Body of pancreas (tissue), 4 donors: ENCODE results near the gene GALNT2. TPM values are rescaled to one million over a fixed set of nuclear protein-coding genes. Genes with fewer than 3 reads are reported as not detected.

Experiments used
- ATAC-seq: fragments of 150-250 bp; one replicate; pipeline ENCODE4 v1.9.1; 2016
- DNase-seq, 4 donors: peaks; one replicate each; pipeline ENCODE4 v3.0.0-alpha.2; 2019
- H3K27ac ChIP-seq, 4 donors: fragments of 200-600 bp; sonication (generic); 1 replicate in 3 of 4; 2 replicates in 1 of 4; pipeline versions ENCODE4 v1.5.1 to v1.6.1; 2016 to 2019; ENCODE audit warnings: mild to moderate bottlenecking in 1 of 4, mixed read lengths in 1 of 4, moderate library complexity in 1 of 4
- H3K27me3 ChIP-seq, 2 donors: fragments of 200-600 bp; sonication (generic); one replicate each; pipeline ENCODE4 v1.6.0; 2016; ENCODE audit warnings: mild to moderate bottlenecking in 1 of 2
- H3K36me3 ChIP-seq, 2 donors: fragments of 200-600 bp; sonication (generic); replicated peaks in 1 of 2; 2 replicates each; pipeline ENCODE4 v1.5.1; 2016; ENCODE audit warnings: low read depth in 2 of 2; ENCODE audit not compliant: insufficient read depth in 1 of 2
- H3K4me1 ChIP-seq: fragments of 200-600 bp; sonication (generic); one replicate; pipeline ENCODE4 v1.6.0; 2016
- H3K4me3 ChIP-seq, 2 donors: fragments of 200-600 bp; sonication (generic); 1 replicate in 1 of 2; 2 replicates in 1 of 2; pipeline ENCODE4 v1.5.1; 2016 to 2019
- H3K9me3 ChIP-seq, 3 donors: fragments of 200-600 bp; sonication (generic); 1 replicate in 2 of 3; 2 replicates in 1 of 3; pipeline ENCODE4 v1.5.1; 2016
- POLR2A ChIP-seq, 3 donors: fragments of 450-650 bp; IDR thresholded peaks; one replicate each; pipeline ENCODE4 v1.6.1; 2016; ENCODE audit warnings: antibody characterized with exemption in 3 of 3, mild to moderate bottlenecking in 2 of 3
- WGBS, 2 donors: methylation state at CpG; one replicate each; pipeline ENCODE4 v1.1.5; 2017; 5-methylcytosine and 5-hydroxymethylcytosine counted together
- intact Hi-C: fragments of 100-400 bp; cut with DNase I; formaldehyde crosslinking; loops from one replicate; pipeline ENCODE4 v1.15.1; 2023
- total RNA-seq, 2 donors: library from RNA; depleted of rRNA; stranded (reverse); fragments of >200 nt; gene quantifications; one replicate each; pipeline ENCODE4 v1.1.0, GENCODE V29; 2016
- TF ChIP-seq, protein P1 (sequence below), 7 experiments: fragments of 450-650 bp in 4 of 7; fragments of 200-600 bp in 3 of 7; sonication (generic) in 3 of 7; IDR thresholded peaks; one replicate each; pipeline ENCODE4 v1.5.1; 2016 to 2019; ENCODE audit warnings: antibody characterized with exemption in 7 of 7

The GALNT2 gene
- total RNA-seq, 2 donors from 2014 or later = 45.9 to 68.6 TPM

DNA sequence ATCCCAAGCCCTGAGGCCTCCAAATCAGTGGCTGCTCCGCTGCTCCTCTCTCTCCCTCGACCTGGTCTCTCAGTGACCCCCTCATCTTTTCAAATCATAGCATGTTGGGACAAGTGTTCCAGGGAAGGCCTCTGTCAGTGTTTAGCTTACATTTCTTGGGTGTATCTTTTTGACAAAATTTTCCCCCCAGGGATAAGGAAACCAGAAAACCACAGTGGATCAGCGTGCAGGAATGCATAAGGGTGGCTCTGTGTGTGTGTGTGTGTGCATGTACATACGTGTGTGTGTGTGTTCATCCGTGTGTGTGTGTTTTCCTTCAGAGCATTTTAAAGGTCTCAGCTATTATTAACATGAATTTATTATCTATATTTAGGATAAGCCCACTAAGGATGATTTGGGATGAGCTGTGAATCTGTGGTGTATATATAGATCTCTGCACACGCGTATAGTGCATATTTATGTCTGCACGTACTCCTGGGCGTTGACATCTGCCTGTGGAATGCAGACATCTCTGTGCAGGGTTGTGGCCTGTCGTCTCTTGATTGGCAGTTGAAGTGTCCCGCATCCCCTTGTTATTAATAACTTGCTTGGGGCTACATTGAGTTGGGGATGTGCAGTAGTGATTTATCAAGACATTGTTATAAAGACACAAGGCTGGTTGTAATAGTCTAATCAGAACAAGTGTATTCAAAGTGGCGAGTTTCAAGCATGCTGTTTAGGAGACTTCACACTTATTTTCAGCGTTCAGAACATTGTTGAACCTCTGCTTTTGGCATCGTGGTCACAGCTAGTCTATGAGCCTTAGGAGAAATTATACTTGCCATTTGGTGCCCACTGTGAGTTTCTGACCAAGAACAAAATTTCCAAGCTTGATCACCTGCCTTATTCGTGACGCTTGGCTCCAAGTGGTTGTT is 55.6 kb downstream of the GALNT2 start:
- Histone ChIP-seq H3K4me3 (no peak overlapping the region), H3K36me3 (no peaks in the 10 kb centered on the region), H3K4me1 (peaks cover 80% of the 10 kb centered on the region), H3K27ac (peak overlapping the region; percentile 4 to 54 (median 17)), H3K27me3 (no peaks in the 10 kb centered on the region), H3K9me3 (no peaks in the 10 kb centered on the region)
- ATAC-seq = no peak
- 62 to 70% methylated on average over 16 of the region's 16 CpGs for WGBS, 2 donors
- intact Hi-C loops = no loop called here
- no peak for DNase-seq
- TF ChIP-seq, protein P1, sequence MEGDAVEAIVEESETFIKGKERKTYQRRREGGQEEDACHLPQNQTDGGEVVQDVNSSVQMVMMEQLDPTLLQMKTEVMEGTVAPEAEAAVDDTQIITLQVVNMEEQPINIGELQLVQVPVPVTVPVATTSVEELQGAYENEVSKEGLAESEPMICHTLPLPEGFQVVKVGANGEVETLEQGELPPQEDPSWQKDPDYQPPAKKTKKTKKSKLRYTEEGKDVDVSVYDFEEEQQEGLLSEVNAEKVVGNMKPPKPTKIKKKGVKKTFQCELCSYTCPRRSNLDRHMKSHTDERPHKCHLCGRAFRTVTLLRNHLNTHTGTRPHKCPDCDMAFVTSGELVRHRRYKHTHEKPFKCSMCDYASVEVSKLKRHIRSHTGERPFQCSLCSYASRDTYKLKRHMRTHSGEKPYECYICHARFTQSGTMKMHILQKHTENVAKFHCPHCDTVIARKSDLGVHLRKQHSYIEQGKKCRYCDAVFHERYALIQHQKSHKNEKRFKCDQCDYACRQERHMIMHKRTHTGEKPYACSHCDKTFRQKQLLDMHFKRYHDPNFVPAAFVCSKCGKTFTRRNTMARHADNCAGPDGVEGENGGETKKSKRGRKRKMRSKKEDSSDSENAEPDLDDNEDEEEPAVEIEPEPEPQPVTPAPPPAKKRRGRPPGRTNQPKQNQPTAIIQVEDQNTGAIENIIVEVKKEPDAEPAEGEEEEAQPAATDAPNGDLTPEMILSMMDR (IDR thresholded peaks at IDR 0.05) = no peak
- no peak for TF ChIP-seq POLR2A (IDR thresholded peaks at IDR 0.05)

DNA sequence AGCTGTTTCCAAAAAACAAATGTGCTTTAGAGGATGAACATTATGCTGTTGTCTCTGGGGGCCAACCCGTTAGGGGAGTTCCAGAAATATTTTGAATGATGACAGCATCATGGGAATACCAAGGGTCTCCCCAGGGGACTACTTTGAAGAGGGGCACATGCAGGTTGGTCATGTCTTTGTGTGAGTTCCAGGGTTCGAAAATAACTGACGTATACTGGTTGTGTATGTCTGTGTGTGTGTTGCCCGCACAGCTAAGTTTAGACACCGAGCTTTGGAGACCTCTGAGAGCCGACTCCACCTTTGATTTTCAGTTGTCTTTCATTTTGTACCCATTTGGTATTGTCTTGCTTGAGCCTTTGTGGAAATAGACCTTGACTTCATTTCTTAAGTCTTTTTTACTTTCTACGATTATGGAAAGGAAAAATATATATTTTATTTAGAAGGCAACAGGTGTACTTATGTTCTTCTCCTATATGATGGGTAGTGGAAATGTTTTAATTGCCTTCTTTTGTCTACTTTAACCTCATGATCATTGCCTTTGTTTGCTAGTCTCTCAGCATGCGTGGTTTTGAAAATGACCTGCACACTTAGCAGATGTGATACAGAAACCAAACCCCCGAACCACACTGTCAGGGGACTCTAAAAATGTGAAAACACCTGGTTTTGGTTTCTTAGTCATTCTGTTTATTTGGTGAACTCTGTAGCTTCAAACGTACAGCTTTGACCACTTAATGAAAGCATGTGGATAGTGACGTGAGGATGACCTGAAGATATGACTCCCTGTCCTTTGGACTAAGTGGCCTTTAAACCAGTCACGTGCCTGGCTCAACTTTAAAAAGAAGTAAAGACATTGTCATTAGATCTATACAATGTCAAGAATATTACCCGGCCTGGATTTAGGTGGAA is 56.5 kb downstream of the GALNT2 start:
- Histone ChIP-seq H3K9me3 (no peaks in the 10 kb centered on the region), H3K4me3 (no peak overlapping the region), H3K36me3 (no peaks in the 10 kb centered on the region), H3K27ac (peak overlapping the region in 1 of 4 donors; percentile 4), H3K4me1 (peaks cover 76% of the 10 kb centered on the region), H3K27me3 (no peaks in the 10 kb centered on the region)
- DNase-seq = no peak
- WGBS, 2 donors = 72 to 78% methylated on average over 13 of the region's 13 CpGs
- intact Hi-C loops = no loop called here
- no peak for ATAC-seq
- no peak for TF ChIP-seq POLR2A (IDR thresholded peaks at IDR 0.05)
- TF ChIP-seq, protein P1 (IDR thresholded peaks at IDR 0.05) = no peak

DNA sequence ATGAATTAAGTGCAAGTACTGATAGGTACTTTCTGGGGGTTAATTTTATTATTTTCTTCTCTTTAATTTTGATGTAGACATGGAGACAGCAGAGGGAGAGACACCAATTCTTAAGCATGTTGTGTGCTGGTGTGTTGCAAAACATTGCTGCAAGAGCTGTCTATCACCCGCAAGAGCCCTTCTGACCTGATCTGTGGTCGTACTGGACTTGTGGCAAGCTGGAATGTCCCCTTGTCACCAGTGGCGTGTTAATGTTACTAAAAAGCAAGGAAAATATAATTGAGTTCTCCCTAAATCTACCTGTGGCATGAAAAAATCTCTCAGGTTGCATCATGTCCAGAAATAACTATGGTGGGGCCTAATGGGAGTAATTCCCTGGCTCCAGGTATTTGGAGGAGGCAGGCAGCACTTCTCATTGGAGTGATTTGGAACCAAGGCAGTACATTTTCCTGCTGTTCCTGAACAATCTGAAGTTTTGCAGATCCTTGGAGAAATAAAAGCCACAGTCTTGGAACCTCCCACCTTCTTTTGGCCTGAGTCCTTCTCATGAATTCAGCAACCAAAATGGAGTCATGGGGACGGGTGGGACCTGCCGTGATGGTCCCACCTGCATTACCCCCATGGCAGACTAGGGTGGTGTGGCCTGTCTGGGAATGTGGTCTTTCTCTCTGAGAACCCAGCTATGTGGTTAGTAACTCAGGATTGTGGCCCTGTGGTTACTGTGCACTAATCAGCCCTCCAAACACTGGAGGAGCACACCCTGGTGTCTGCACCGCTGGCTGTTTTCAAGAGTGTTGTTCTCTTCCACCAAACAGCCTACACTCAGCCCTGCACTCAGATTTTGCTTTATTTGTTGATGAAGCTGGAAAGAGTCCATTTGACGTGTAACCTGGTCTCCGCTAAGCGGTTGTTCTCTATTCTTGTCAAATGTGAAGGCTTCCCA is 57.4 kb downstream of the GALNT2 start:
- Histone ChIP-seq H3K4me1 (peaks cover 76% of the 10 kb centered on the region), H3K36me3 (no peaks in the 10 kb centered on the region), H3K4me3 (no peak overlapping the region), H3K27me3 (no peaks in the 10 kb centered on the region), H3K27ac (no peak overlapping the region), H3K9me3 (no peaks in the 10 kb centered on the region)
- TF ChIP-seq POLR2A (IDR thresholded peaks at IDR 0.05) = no peak
- TF ChIP-seq, protein P1 (IDR thresholded peaks at IDR 0.05) = no peak
- intact Hi-C loops = no loop called here
- 70 to 75% methylated on average over 9 of the region's 9 CpGs for WGBS, 2 donors
- DNase-seq (no peak), ATAC-seq (no peak)

DNA sequence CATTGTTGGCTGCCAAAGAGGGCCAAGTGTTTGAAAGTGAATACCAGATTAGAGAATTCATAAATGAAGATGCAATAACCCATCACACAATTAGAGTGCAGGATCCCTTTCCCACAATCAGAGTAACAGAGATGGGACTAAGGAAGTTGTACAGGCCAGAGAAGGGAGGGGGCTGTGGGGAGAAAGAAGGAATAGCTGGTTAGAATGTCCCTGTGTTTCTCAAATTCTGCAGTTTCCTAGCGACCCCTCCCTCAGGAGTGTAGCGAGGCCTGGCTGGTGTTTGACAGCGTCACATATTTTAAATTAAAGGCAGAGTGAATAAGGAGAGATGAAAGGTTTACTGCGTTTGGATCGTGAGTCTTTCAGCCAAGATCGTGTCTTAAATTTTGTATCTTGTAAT is 58.1 kb downstream of the GALNT2 start:
- ATAC-seq = no peak
- H3K4me1 ChIP-seq = peaks cover 75% of the 10 kb centered on the region
- H3K9me3 ChIP-seq = no peaks in the 10 kb centered on the region
- no peaks in the 10 kb centered on the region for H3K27me3 ChIP-seq
- TF ChIP-seq, protein P1 (IDR thresholded peaks at IDR 0.05) = no peak
- no peak for TF ChIP-seq POLR2A (IDR thresholded peaks at IDR 0.05)
- H3K36me3 ChIP-seq = no peaks in the 10 kb centered on the region
- no peak overlapping the region for H3K4me3 ChIP-seq
- no peak for DNase-seq
- intact Hi-C loops = no loop called here
- WGBS, 2 donors = 78 to 80% methylated on average over 6 of the region's 6 CpGs
- no peak overlapping the region for H3K27ac ChIP-seq
